Measurements from ENCODE around the gene ORAI3.

Gene ORAI3

DNA sequence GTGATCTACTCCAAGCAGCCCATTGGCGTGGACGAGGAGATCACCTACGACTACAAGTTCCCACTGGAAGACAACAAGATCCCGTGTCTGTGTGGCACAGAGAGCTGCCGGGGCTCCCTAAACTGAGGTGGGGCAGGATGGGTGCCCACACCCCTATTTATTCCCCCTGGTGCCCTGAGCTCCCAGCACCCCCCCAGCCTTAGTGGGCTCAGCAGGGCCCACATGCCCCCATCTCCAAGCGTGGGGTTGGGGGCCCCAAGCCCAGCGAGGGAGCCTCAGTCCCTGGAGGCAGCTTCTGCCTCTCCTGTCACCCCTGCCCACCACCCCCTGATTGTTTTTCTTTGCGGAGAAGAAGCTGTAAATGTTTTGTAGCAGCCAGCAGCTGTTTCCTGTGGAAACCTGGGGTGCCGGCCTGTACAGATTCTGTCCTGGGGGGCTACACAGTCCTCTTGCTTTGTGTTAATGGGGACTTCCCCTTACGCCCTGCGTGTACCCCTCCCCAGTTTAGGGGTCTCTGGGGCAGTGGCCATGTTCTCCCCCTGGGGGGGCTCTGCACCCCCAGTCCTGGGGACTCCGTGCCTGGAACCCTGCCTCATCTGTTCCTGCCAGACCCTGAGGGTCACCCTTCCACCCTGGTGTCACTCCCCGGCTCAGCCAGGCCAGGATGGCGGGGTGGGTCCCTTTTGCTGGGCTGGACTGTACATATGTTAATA, 35.2 kb downstream of the ORAI3 start:
- TF ChIP-seq, protein P1, sequence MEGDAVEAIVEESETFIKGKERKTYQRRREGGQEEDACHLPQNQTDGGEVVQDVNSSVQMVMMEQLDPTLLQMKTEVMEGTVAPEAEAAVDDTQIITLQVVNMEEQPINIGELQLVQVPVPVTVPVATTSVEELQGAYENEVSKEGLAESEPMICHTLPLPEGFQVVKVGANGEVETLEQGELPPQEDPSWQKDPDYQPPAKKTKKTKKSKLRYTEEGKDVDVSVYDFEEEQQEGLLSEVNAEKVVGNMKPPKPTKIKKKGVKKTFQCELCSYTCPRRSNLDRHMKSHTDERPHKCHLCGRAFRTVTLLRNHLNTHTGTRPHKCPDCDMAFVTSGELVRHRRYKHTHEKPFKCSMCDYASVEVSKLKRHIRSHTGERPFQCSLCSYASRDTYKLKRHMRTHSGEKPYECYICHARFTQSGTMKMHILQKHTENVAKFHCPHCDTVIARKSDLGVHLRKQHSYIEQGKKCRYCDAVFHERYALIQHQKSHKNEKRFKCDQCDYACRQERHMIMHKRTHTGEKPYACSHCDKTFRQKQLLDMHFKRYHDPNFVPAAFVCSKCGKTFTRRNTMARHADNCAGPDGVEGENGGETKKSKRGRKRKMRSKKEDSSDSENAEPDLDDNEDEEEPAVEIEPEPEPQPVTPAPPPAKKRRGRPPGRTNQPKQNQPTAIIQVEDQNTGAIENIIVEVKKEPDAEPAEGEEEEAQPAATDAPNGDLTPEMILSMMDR (IDR thresholded peaks at IDR 0.05; ENCODE audit: control insufficient read depth, insufficient read depth, low read depth, low read length, missing control alignments) = no peak
- no peak for DNase-seq (ENCODE audit: low read depth)
- H3K4me3 ChIP-seq (ENCODE audit: control insufficient read depth, low read depth, low read length) = no peak overlapping the region

DNA sequence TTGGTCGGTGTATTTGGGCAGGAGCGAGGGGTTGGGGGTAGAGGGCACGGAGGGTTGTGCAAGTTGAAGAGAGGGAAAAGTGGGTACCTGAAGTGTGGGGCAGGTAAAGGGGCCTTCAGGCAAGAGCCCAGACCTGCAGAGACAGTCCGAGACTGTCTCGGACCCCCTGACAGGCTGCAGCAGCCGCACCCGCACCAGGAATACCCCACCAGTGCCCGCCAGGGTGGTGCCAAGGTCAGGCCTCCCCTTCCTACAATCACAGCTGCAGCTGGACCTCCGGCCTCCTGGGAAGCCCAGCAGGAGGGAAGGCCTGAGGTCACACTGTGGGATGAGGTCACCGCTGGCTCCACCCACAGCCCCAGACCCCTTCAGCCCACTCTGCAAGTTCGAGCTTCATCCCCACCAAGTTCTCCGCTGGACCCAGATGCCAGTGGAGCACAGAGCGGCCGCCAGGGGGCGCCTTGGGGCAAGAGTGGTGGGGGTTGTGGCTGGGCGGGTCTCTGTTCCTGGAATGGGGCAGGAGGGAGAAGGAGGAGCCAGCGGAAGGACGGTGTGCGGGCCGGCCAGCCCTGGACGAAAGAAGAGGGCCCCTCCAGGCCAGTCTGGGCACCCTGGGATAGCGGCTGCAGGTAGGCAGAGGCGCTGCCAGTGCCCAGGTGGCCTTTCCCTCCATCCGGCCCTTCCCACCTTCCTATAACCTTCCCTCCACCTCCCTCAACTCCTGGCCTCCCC, 36.0 kb downstream of the ORAI3 start, which contains the start of gene HSD3B7:
TSS of gene HSD3B7 (plus strand) at position 539 of the 732 bp plus-strand sequence. CDS start 452 bp downstream, outside the sequence.
- no peak for DNase-seq (ENCODE audit: low read depth)
- TF ChIP-seq, protein P1 (IDR thresholded peaks at IDR 0.05; ENCODE audit: control insufficient read depth, insufficient read depth, low read depth, low read length, missing control alignments) = peak; percentile 97
- peak within 1 kb of the TSS; percentile 48 for H3K4me3 ChIP-seq (ENCODE audit: control insufficient read depth, low read depth, low read length)

DNA sequence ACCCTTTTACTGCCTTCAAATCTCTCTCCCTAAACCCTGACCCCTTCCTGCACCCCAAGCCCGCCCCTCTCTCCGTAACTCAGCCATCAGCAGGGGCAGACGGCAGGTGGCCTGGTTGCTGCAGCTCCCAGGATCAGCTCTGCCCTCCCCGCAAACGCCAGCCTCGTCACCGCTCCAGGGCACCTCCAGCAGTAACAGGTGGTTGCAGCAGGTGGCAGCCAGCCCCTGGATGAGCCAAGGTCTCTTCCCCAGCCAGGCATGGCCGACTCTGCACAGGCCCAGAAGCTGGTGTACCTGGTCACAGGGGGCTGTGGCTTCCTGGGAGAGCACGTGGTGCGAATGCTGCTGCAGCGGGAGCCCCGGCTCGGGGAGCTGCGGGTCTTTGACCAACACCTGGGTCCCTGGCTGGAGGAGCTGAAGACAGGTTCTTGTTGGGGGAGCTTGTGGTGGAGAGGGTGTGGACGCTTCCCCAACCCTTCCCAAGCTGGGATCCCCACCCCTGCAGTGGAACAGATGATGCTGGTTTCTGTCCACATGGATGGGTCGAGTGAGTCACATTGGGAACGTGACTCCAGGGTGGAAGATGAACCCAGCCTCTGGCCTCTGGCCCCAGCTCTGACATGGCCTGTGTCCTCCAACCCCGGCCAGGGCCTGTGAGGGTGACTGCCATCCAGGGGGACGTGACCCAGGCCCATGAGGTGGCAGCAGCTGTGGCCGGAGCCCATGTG, 36.7 kb downstream of the ORAI3 start:
- no peak for DNase-seq (ENCODE audit: low read depth)
- H3K4me3 ChIP-seq (ENCODE audit: control insufficient read depth, low read depth, low read length) = peak overlapping the region; percentile 48
- TF ChIP-seq, protein P1 (IDR thresholded peaks at IDR 0.05; ENCODE audit: control insufficient read depth, insufficient read depth, low read depth, low read length, missing control alignments) = no peak

DNA sequence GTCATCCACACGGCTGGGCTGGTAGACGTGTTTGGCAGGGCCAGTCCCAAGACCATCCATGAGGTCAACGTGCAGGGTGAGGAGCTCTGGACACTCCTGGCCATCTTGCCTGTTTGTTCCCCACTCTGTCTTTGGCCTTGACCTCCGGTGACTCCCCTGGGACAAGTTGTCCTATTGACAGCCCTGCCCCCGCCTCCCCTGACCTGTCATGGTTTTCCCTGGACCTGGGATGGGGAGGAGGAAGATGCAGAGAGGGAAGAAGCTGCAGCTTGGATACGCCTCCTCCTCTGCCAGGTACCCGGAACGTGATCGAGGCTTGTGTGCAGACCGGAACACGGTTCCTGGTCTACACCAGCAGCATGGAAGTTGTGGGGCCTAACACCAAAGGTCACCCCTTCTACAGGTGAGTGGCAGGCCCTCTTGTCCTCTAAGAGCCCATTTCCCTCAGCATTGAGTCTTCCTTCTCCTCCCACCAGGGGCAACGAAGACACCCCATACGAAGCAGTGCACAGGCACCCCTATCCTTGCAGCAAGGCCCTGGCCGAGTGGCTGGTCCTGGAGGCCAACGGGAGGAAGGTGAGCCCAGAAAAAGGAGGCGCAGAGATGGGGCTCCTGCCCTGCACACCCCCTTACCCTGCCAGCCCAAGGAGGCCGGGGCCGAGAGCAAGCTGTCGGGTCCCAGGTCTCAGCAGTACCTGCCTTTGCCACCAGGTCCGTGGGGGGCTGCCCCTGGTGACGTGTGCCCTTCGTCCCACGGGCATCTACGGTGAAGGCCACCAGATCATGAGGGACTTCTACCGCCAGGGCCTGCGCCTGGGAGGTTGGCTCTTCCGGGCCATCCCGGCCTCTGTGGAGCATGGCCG, 37.5 kb downstream of the ORAI3 start:
- no peak overlapping the region for H3K4me3 ChIP-seq (ENCODE audit: control insufficient read depth, low read depth, low read length)
- TF ChIP-seq, protein P1 (IDR thresholded peaks at IDR 0.05; ENCODE audit: control insufficient read depth, insufficient read depth, low read depth, low read length, missing control alignments) = no peak
- no peak for DNase-seq (ENCODE audit: low read depth)

DNA sequence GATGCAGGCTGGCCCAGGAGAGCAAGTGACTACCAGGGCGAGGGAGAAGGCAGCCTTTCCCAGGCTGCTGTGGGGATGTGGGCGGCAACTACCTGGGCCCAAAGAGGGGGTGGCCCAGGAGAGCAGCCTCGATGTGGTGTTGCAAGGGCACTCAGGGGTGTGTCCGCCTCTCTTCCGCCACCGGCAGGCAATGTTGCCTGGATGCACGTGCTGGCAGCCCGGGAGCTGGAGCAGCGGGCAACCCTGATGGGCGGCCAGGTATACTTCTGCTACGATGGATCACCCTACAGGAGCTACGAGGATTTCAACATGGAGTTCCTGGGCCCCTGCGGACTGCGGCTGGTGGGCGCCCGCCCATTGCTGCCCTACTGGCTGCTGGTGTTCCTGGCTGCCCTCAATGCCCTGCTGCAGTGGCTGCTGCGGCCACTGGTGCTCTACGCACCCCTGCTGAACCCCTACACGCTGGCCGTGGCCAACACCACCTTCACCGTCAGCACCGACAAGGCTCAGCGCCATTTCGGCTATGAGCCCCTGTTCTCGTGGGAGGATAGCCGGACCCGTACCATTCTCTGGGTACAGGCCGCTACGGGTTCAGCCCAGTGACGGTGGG, 38.8 kb downstream of the ORAI3 start:
- no peak overlapping the region for H3K4me3 ChIP-seq (ENCODE audit: control insufficient read depth, low read depth, low read length)
- DNase-seq (ENCODE audit: low read depth) = no peak
- TF ChIP-seq, protein P1 (IDR thresholded peaks at IDR 0.05; ENCODE audit: control insufficient read depth, insufficient read depth, low read depth, low read length, missing control alignments) = no peak

All from AG09309 (cell line).